HepG2 (cell line): ENCODE measurements around the gene TMEM151A. TPM values are rescaled to one million over a fixed set of nuclear protein-coding genes. Genes with fewer than 3 reads are reported as not detected.

Source experiments
- ATAC-seq: fragments of 200-7000 bp; cut with Tn5 transposase; 3 replicates; pipeline ENCODE4 v1.9.1; 2020; ENCODE audit warnings: mild to moderate bottlenecking, moderate library complexity
- Bru-seq: library from RNA; stranded (reverse); fragments of 400-500 nt; gene quantifications from one replicate; lab custom pipeline; 2021; lab: Mats Ljungman, UMichigan
- BruChase-seq, 2 experiments: library from RNA; stranded (reverse); fragments of 400-500 nt; gene quantifications; one replicate each; lab custom pipeline; 2021; lab: Mats Ljungman, UMichigan
- BruUV-seq: library from RNA; stranded (reverse); fragments of 400-500 nt; replicated peaks from 2 replicates; lab custom pipeline; 2021; lab: Mats Ljungman, UMichigan
- CTCF ChIA-PET: fragments of 300-600 bp; formaldehyde crosslinking; extraction: SDS; loops from one replicate; lab custom pipeline; 2021; ENCODE audit warnings: low total read pairs, inconsistent platforms, low intra/inter-chr PET ratio; lab: Yijun Ruan, JAX
- POLR2A ChIA-PET: fragments of 350-600 bp; sonication (Branson Sonifier 250); formaldehyde crosslinking; loops from one replicate; lab custom pipeline; 2020; ENCODE audit warnings: antibody characterized with exemption, inconsistent platforms; lab: Yijun Ruan, JAX
- DNase-seq: peaks from one replicate; pipeline ENCODE4 v3.0.0-alpha.2; 2015; ENCODE audit warnings: low spot score
- FAIRE-seq: peaks from 3 replicates; lab custom pipeline; 2011; peaks lifted over from hg19 to GRCh38; lab: Jason Lieb, UNC
- H2AFZ ChIP-seq: one replicate; pipeline ENCODE4 v1.6.1; 2011; ENCODE audit warnings: low read length, inconsistent platforms
- H3K27ac ChIP-seq: fragments of 300-600 bp; 3 replicates; pipeline ENCODE4 v1.8.0; 2011; ENCODE audit warnings: mixed run types, mild to moderate bottlenecking, mixed read lengths, low read length, inconsistent platforms; ENCODE audit not compliant: insufficient read depth; ENCODE audit errors: extremely low read length
- H3K27me3 ChIP-seq, 2 experiments: fragments of 200-600 bp in 1 of 2; 2 replicates in 1 of 2; 3 replicates in 1 of 2; pipeline versions ENCODE4 v1.6.0 to v1.8.0; 2011; ENCODE audit warnings: low read length in 2 of 2, mild to moderate bottlenecking in 2 of 2, moderate library complexity in 2 of 2, inconsistent platforms in 1 of 2; ENCODE audit not compliant: insufficient read depth in 2 of 2, control insufficient read depth in 1 of 2
- H3K36me3 ChIP-seq, 2 experiments: fragments of 200-600 bp in 1 of 2; replicated peaks in 1 of 2; 2 replicates in 1 of 2; 3 replicates in 1 of 2; pipeline versions ENCODE4 v1.5.1 to v1.8.0; 2011; ENCODE audit warnings: low read length in 2 of 2, inconsistent platforms in 1 of 2; ENCODE audit not compliant: insufficient read depth in 2 of 2, control insufficient read depth in 1 of 2
- H3K4me1 ChIP-seq: 2 replicates; pipeline ENCODE4 v1.5.1; 2012; ENCODE audit warnings: low read length, inconsistent platforms; ENCODE audit not compliant: insufficient read depth
- H3K4me2 ChIP-seq: 2 replicates; pipeline ENCODE4 v1.6.0; 2011; ENCODE audit warnings: low read depth, low read length, inconsistent platforms
- H3K4me3 ChIP-seq, 3 experiments: fragments of 200-600 bp in 1 of 3; sonication (generic), shearing (Covaris generic) in 1 of 3; replicated peaks in 1 of 3; 2 replicates each; pipeline ENCODE4 v1.5.1; 2011 to 2016; ENCODE audit warnings: low read length in 3 of 3, inconsistent platforms in 2 of 3, low read depth in 2 of 3, mild to moderate bottlenecking in 2 of 3, control low read depth in 1 of 3, mixed read lengths in 1 of 3; ENCODE audit not compliant: insufficient read depth in 1 of 3
- H3K79me2 ChIP-seq: one replicate; pipeline ENCODE4 v1.6.1; 2011; ENCODE audit warnings: low read length, inconsistent platforms; ENCODE audit not compliant: insufficient read depth
- H3K9ac ChIP-seq: 2 replicates; pipeline ENCODE4 v1.6.0; 2011; ENCODE audit warnings: mild to moderate bottlenecking, low read depth, low read length, inconsistent platforms; ENCODE audit not compliant: insufficient read depth
- H3K9me3 ChIP-seq: 2 replicates; pipeline ENCODE4 v1.5.1; 2012; ENCODE audit warnings: mild to moderate bottlenecking, low read length
- H4K20me1 ChIP-seq: 2 replicates; pipeline ENCODE4 v1.6.0; 2011; ENCODE audit warnings: inconsistent platforms, mild to moderate bottlenecking, low read length, moderate library complexity; ENCODE audit not compliant: insufficient read depth
- CREB1 ChIP-seq, 2 experiments: fragments of 450-650 bp in 1 of 2; IDR thresholded peaks; 2 replicates each; pipeline ENCODE4 v1.6.1; 2016 to 2017; ENCODE audit warnings: control low read depth in 1 of 2, mild to moderate bottlenecking in 1 of 2, missing compliant biosample characterization in 1 of 2, missing genetic modification characterization in 1 of 2
- HNRNPLL ChIP-seq: fragments of 200-400 bp; formaldehyde crosslinking; IDR thresholded peaks from 2 replicates; pipeline ENCODE4 v1.6.1; 2017; ENCODE audit warnings: mild to moderate bottlenecking, low read depth, low read length; ENCODE audit not compliant: poor library complexity, severe bottlenecking
- KDM1A ChIP-seq: IDR thresholded peaks from 2 replicates; pipeline ENCODE4 v1.6.1; 2016; ENCODE audit warnings: missing compliant biosample characterization
- ZNF143 ChIP-seq: sonication (generic); formaldehyde crosslinking; IDR thresholded peaks from 2 replicates; pipeline ENCODE4 v1.4.0; 2020; ENCODE audit warnings: missing genetic modification reagents
- ZNF510 ChIP-seq: sonication (generic); formaldehyde crosslinking; IDR thresholded peaks from 2 replicates; pipeline ENCODE4 v1.4.0; 2020; ENCODE audit warnings: low read depth, mild to moderate bottlenecking, missing genetic modification reagents
- ZNF777 ChIP-seq: sonication (generic); formaldehyde crosslinking; IDR thresholded peaks from 2 replicates; pipeline ENCODE4 v1.4.0; 2020; ENCODE audit warnings: missing genetic modification reagents
- ZNF781 ChIP-seq: sonication (generic); formaldehyde crosslinking; IDR thresholded peaks from 2 replicates; pipeline ENCODE4 v1.5.1; 2020; ENCODE audit warnings: borderline replicate concordance, mild to moderate bottlenecking, missing genetic modification reagents; ENCODE audit errors: not compliant biosample characterization
- WGBS: methylation state at CpG from one replicate; pipeline ENCODE4 v1.1.6; 2017; ENCODE audit warnings: low lambda C conversion rate; 5-methylcytosine and 5-hydroxymethylcytosine counted together
- in situ Hi-C: cut with HindIII; loops from 2 replicates; pipeline ENCODE4 v1.10.0; 2017; ENCODE audit warnings: low pct_unique_long_range_greater_than_20kb; ENCODE audit not compliant: extremely low pct_ligation_motif_present
- intact Hi-C: fragments of 100-400 bp; cut with micrococcal nuclease; formaldehyde crosslinking; loops from one replicate; pipeline ENCODE4 v1.10.0; 2022; ENCODE audit not compliant: unreplicated experiment
- long read RNA-seq, 2 experiments: library from RNA in 1 of 2; library from polyadenylated mRNA in 1 of 2; stranded (forward) in 1 of 2; unstranded in 1 of 2; transcript quantifications; one replicate each; pipeline ENCODE4 v2.0.0, GENCODE V29; 2019 to 2022
- polyA minus RNA-seq, 3 experiments: library from RNA; depleted of rRNA, polyadenylated mRNA; stranded (reverse); fragments of >200 nt; gene quantifications; 2 replicates each; pipeline ENCODE4 v1.2.3, GENCODE V29; 2011; ENCODE audit warnings: low replicate concordance in 1 of 3
- polyA plus RNA-seq, 8 experiments: library from polyadenylated mRNA; depleted of rRNA in 3 of 8; stranded (reverse) in 7 of 8; unstranded in 1 of 8; fragments of >200 nt; fragmentation: Illumina TruSeq in 4 of 8; extraction: Trizol in 4 of 8; gene quantifications; 2 replicates each; pipeline versions ENCODE4 v1.2.1 to v1.2.3, GENCODE V29; 2011 to 2016; ENCODE audit warnings: low read depth in 4 of 8, missing spikeins in 1 of 8, mixed read lengths in 1 of 8; ENCODE audit not compliant: insufficient read depth in 1 of 8
- total RNA-seq, 5 experiments: library from RNA; depleted of rRNA; stranded (reverse); fragments of >200 nt; fragmentation: Illumina TruSeq; extraction: Trizol; gene quantifications; 2 replicates each; pipeline ENCODE4 v1.2.3, GENCODE V29; 2016; ENCODE audit warnings: low read depth in 1 of 5
- TF ChIP-seq, protein P1 (sequence below): sonication (generic); formaldehyde crosslinking; conservative IDR thresholded peaks from 2 replicates; pipeline ENCODE4 v1.8.0; 2022; ENCODE audit warnings: low read depth, missing genetic modification reagents
- TF ChIP-seq, protein P2 (sequence below): sonication (generic); formaldehyde crosslinking; IDR thresholded peaks from 2 replicates; pipeline ENCODE4 v1.4.0; 2020; ENCODE audit warnings: missing genetic modification reagents
- TF ChIP-seq, protein P3 (sequence below): sonication (generic); formaldehyde crosslinking; IDR thresholded peaks from 2 replicates; pipeline ENCODE4 v1.5.0; 2020; ENCODE audit warnings: mild to moderate bottlenecking, low read depth, missing genetic modification reagents, borderline replicate concordance

The TMEM151A gene
- total RNA-seq (2016; rRNA removed; fragmentation: Illumina TruSeq; extraction: Trizol) = 0.10 and 0.18 TPM in 2 replicates
- 0.09 and 0.10 TPM in 2 replicates for total RNA-seq (2016; cell fraction: cytosol; rRNA removed; fragmentation: Illumina TruSeq; extraction: Trizol; ENCODE audit: low read depth)
- 0.09 and 0.13 TPM in 2 replicates for total RNA-seq (2016; cell fraction: insoluble cytoplasmic fraction; rRNA removed; fragmentation: Illumina TruSeq; extraction: Trizol)
- 0.10 and 0.15 TPM in 2 replicates for total RNA-seq (2016; cell fraction: membrane; rRNA removed; fragmentation: Illumina TruSeq; extraction: Trizol)
- 0.13 and 0.19 TPM in 2 replicates for total RNA-seq (2016; cell fraction: nucleus; rRNA removed; fragmentation: Illumina TruSeq; extraction: Trizol)
- 0.33 and 0.48 TPM in 2 replicates for polyA plus RNA-seq (2011; rRNA removed)
- polyA plus RNA-seq (2011; cell fraction: cytosol; rRNA removed) = 0.35 and 0.48 TPM in 2 replicates
- polyA plus RNA-seq (2011; cell fraction: nucleus; rRNA removed) = 0.74 and 0.76 TPM in 2 replicates
- 0.40 and 0.52 TPM in 2 replicates for polyA plus RNA-seq (2012)
- 0.07 TPM in 1 of 2 replicates, not detected in the other for polyA plus RNA-seq (2016; cell fraction: cytosol; fragmentation: Illumina TruSeq; extraction: Trizol; ENCODE audit: low read depth)
- polyA plus RNA-seq (2016; cell fraction: insoluble cytoplasmic fraction; fragmentation: Illumina TruSeq; extraction: Trizol; ENCODE audit: low read depth) = 0.14 and 0.15 TPM in 2 replicates
- 0.11 and 0.16 TPM in 2 replicates for polyA plus RNA-seq (2016; cell fraction: membrane; fragmentation: Illumina TruSeq; extraction: Trizol; ENCODE audit: low read depth)
- polyA plus RNA-seq (2016; cell fraction: nucleus; fragmentation: Illumina TruSeq; extraction: Trizol; ENCODE audit: insufficient read depth, low read depth) = 0.17 and 0.18 TPM in 2 replicates
- 0.09 and 1.0 TPM in 2 replicates for polyA minus RNA-seq (2011; rRNA and poly(A)+ RNA removed; ENCODE audit: low replicate concordance)
- 0.26 and 0.30 TPM in 2 replicates for polyA minus RNA-seq (2011; cell fraction: cytosol; rRNA and poly(A)+ RNA removed)
- 0.62 and 0.77 TPM in 2 replicates for polyA minus RNA-seq (2011; cell fraction: nucleus; rRNA and poly(A)+ RNA removed)
- percentile 26 among the genes with signal in this experiment for Bru-seq, nascent RNA
- percentile 42 among the genes with signal in this experiment for BruChase-seq, experiment 1, labeled RNA remaining after a 6-hour chase
- percentile 30 among the genes with signal in this experiment for BruChase-seq, experiment 2, labeled RNA remaining after a 2-hour chase
- long read RNA-seq, experiment 1 = 0 reads
- long read RNA-seq, experiment 2, partial matches to known transcripts = 0 of 3 reads
- long read RNA-seq, experiment 2, other reads (novel, unspliced or antisense) = 0 of 3 reads

DNA sequence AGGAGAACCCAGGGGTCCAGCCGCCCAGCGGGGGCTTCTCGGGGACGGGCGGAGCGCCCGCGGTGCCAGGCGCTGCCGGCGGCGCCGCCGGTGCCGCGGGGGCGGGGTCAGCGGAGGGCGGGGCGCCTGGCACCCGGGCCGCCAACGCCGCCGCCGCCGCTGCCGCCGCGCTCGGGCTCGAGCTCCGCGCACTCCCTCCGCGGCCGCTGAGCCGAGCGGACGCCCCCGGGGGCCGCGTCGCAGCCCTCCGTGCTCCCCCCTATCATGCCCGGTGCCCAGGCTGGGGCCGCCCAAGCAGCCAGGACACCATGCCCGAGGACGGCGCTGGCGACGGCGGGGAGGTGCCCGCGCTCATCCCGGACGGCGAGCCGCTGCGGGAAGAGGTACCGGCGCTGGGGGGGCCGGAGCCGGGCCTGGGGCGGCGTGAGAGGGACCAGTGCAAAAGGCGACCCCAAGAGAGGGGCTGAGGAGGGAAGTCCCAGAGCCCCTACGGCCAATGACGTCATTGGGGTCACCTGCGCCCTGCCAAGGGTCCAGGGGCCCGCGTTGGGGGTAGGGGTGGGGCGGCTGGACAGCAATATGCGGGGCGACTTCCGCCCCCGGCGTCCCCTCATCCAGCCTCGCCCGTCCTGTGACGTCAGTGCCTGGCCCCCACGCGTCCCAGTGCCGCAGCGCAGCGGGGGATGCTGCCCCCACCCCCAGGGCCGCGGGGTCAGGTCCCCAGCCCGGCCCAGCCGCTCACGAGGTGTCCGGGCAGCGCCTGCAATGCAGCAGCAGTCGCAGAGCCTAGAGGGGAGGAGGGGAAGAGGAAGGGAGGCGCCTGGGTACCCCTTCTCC is at the start of gene TMEM151A:
Gene TMEM151A (plus strand): TSS at position 189 of the 837 bp plus-strand sequence. CDS start 120 bp downstream, at position 309.
- Histone ChIP-seq H3K36me3 (0 out of 5 replicates have a peak, but pooled peaks cover 0 to 3% of the 10 kb centered on the region in 2 experiments), H3K27me3 (peaks cover 3 to 31% of the 10 kb centered on the region in 2 experiments; a peak in 4 of 5 replicates), H3K4me1 (peaks cover 48% of the 10 kb centered on the region), H3K9me3 (no peaks in the 10 kb centered on the region), H3K4me2 (peak within 1 kb of the TSS; percentile 88), H4K20me1 (no peaks in the 10 kb centered on the region), H3K27ac (no peak within 1 kb of the TSS), H3K9ac (no peak within 1 kb of the TSS), H3K79me2 (peaks cover 17% of the 10 kb centered on the region), H2AFZ (no peak within 1 kb of the TSS), H3K4me3 (peak within 1 kb of the TSS; percentile 45 to 70 (median 56))
- ChIA-PET CTCF (no interaction called here), POLR2A (interaction anchor here (1.1 to 1.4 kb wide), 2 partner anchors 21 to 59 kb away, joined by 3 to 21 read pairs; no protein-coding TSS in a partner anchor)
- FAIRE-seq (no peak), DNase-seq (no peak), ATAC-seq (no peak)
- intact Hi-C loops (no loop called here), in situ Hi-C loops (loop anchor here (5.0 kb wide), 1 partner anchor 35 kb away; no protein-coding TSS in a partner anchor)
- BruUV-seq = no TSS peak
- WGBS = 0% methylated on average over 4 of the region's 95 CpGs
- TF ChIP-seq, protein P1, sequence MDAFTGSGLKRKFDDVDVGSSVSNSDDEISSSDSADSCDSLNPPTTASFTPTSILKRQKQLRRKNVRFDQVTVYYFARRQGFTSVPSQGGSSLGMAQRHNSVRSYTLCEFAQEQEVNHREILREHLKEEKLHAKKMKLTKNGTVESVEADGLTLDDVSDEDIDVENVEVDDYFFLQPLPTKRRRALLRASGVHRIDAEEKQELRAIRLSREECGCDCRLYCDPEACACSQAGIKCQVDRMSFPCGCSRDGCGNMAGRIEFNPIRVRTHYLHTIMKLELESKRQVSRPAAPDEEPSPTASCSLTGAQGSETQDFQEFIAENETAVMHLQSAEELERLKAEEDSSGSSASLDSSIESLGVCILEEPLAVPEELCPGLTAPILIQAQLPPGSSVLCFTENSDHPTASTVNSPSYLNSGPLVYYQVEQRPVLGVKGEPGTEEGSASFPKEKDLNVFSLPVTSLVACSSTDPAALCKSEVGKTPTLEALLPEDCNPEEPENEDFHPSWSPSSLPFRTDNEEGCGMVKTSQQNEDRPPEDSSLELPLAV (CRISPR knock-in tag) = no peak
- TF ChIP-seq, protein P2, sequence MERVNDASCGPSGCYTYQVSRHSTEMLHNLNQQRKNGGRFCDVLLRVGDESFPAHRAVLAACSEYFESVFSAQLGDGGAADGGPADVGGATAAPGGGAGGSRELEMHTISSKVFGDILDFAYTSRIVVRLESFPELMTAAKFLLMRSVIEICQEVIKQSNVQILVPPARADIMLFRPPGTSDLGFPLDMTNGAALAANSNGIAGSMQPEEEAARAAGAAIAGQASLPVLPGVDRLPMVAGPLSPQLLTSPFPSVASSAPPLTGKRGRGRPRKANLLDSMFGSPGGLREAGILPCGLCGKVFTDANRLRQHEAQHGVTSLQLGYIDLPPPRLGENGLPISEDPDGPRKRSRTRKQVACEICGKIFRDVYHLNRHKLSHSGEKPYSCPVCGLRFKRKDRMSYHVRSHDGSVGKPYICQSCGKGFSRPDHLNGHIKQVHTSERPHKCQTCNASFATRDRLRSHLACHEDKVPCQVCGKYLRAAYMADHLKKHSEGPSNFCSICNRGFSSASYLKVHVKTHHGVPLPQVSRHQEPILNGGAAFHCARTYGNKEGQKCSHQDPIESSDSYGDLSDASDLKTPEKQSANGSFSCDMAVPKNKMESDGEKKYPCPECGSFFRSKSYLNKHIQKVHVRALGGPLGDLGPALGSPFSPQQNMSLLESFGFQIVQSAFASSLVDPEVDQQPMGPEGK (CRISPR knock-in tag) = peak; percentile 36; the same call in 1 of the 2 replicates
- TF ChIP-seq ZNF781 (CRISPR knock-in tag) (no peak), ZNF510 (no peak), ZNF777 (peak; percentile 78), CREB1 (IDR thresholded peaks at IDR 0.05) (peak; percentile 93), CREB1 (CRISPR knock-in tag; IDR thresholded peaks at IDR 0.05) (no peak), KDM1A (no peak), ZNF143 (no peak), HNRNPLL (peak; percentile 13)
- TF ChIP-seq, protein P3, sequence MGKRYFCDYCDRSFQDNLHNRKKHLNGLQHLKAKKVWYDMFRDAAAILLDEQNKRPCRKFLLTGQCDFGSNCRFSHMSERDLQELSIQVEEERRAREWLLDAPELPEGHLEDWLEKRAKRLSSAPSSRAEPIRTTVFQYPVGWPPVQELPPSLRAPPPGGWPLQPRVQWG (CRISPR knock-in tag) = no peak
